ENCODE results near the gene CNTN6.

- TF ChIP-seq CTCF (tag by site-specific recombination; IDR thresholded peaks at IDR 0.05) (no peak), ZNF18 (tag by site-specific recombination; IDR thresholded peaks at IDR 0.05) (no peak), YY2 (tag by site-specific recombination; IDR thresholded peaks at IDR 0.05) (no peak)
These were observed 177.0 kb downstream of the CNTN6 start for GRCh38 chr3:1269808-1270207.

Measured in HEK293 (cell line).